OCI-LY1 (cell line): ENCODE measurements around the gene ARID5B.

Experiments
- EZH2 ChIP-seq: fragments of 200-600 bp; sonication (generic), shearing (Covaris generic); IDR thresholded peaks from 2 replicates; pipeline ENCODE4 v1.8.0; 2017; ENCODE audit warnings: borderline replicate concordance, mixed run types, mild to moderate bottlenecking, antibody characterized with exemption, low read length, moderate library complexity, mixed read lengths
- TF ChIP-seq, protein P1 (sequence below): fragments of 200-600 bp; sonication (generic), shearing (Covaris generic); IDR thresholded peaks from 2 replicates; pipeline ENCODE4 v1.5.1; 2017; ENCODE audit warnings: mild to moderate bottlenecking, antibody characterized with exemption, low read length, moderate library complexity, mixed read lengths

GRCh38 chr10:62004042-62004441, 102.5 kb downstream of the ARID5B start:
- TF ChIP-seq, protein P1, sequence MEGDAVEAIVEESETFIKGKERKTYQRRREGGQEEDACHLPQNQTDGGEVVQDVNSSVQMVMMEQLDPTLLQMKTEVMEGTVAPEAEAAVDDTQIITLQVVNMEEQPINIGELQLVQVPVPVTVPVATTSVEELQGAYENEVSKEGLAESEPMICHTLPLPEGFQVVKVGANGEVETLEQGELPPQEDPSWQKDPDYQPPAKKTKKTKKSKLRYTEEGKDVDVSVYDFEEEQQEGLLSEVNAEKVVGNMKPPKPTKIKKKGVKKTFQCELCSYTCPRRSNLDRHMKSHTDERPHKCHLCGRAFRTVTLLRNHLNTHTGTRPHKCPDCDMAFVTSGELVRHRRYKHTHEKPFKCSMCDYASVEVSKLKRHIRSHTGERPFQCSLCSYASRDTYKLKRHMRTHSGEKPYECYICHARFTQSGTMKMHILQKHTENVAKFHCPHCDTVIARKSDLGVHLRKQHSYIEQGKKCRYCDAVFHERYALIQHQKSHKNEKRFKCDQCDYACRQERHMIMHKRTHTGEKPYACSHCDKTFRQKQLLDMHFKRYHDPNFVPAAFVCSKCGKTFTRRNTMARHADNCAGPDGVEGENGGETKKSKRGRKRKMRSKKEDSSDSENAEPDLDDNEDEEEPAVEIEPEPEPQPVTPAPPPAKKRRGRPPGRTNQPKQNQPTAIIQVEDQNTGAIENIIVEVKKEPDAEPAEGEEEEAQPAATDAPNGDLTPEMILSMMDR, result no peak
- no peak for TF ChIP-seq EZH2
